Keratinocyte (primary cell): Measurements from ENCODE around the gene ARHGEF28. TPM values are rescaled to one million over a fixed set of nuclear protein-coding genes. Genes with fewer than 3 reads are reported as not detected.

Experiments used
- DNase-seq: peaks from one replicate; pipeline ENCODE4 v3.0.0-alpha.2; 2011; ENCODE audit warnings: low read depth, missing footprints, low spot score
- FAIRE-seq: peaks from 2 replicates; lab custom pipeline; 2011; peaks lifted over from hg19 to GRCh38; lab: Jason Lieb, UNC
- H2AFZ ChIP-seq: 2 replicates; pipeline ENCODE4 v1.6.0; 2012; ENCODE audit warnings: low read length, control low read depth, inconsistent platforms; ENCODE audit not compliant: control insufficient read depth
- H3K27ac ChIP-seq: 2 replicates; pipeline ENCODE4 v1.5.1; 2011; ENCODE audit warnings: low read length; ENCODE audit not compliant: control insufficient read depth, insufficient read depth
- H3K27me3 ChIP-seq: 3 replicates; pipeline ENCODE4 v1.6.0; 2011; ENCODE audit warnings: low read length; ENCODE audit not compliant: control insufficient read depth, insufficient read depth; ENCODE audit errors: extremely low read depth
- H3K36me3 ChIP-seq, 2 experiments: 2 replicates in 1 of 2; 3 replicates in 1 of 2; pipeline ENCODE4 v1.5.1; 2011; ENCODE audit warnings: low read length in 2 of 2, mild to moderate bottlenecking in 1 of 2; ENCODE audit not compliant: control insufficient read depth in 2 of 2, insufficient read depth in 2 of 2; ENCODE audit errors: extremely low read depth in 1 of 2
- H3K4me1 ChIP-seq: 3 replicates; pipeline ENCODE4 v1.5.1; 2011; ENCODE audit warnings: low read length; ENCODE audit not compliant: control insufficient read depth, insufficient read depth; ENCODE audit errors: extremely low read depth
- H3K4me2 ChIP-seq: 3 replicates; pipeline ENCODE4 v1.6.0; 2011; ENCODE audit warnings: low read depth, low read length; ENCODE audit not compliant: control insufficient read depth, insufficient read depth; ENCODE audit errors: extremely low read depth
- H3K4me3 ChIP-seq, 3 experiments: fragments of 200-600 bp in 1 of 3; sonication (generic) in 1 of 3; 2 replicates in 2 of 3; 3 replicates in 1 of 3; pipeline ENCODE4 v1.5.1; 2011 to 2016; ENCODE audit warnings: low read length in 3 of 3, mild to moderate bottlenecking in 3 of 3, control low read depth in 2 of 3, inconsistent platforms in 1 of 3, low read depth in 1 of 3, mixed read lengths in 1 of 3, mixed run types in 1 of 3, moderate library complexity in 1 of 3; ENCODE audit not compliant: control insufficient read depth in 2 of 3, insufficient read depth in 2 of 3; ENCODE audit errors: extremely low read depth in 1 of 3
- H3K79me2 ChIP-seq: 2 replicates; pipeline ENCODE4 v1.6.0; 2012; ENCODE audit warnings: low read length; ENCODE audit not compliant: control insufficient read depth, insufficient read depth
- H3K9ac ChIP-seq: 3 replicates; pipeline ENCODE4 v1.6.0; 2011; ENCODE audit warnings: low read length; ENCODE audit not compliant: control insufficient read depth, insufficient read depth; ENCODE audit errors: extremely low read depth
- H3K9me1 ChIP-seq: 3 replicates; pipeline ENCODE4 v1.6.0; 2011; ENCODE audit warnings: low read length; ENCODE audit not compliant: control insufficient read depth, insufficient read depth; ENCODE audit errors: extremely low read depth
- H3K9me3 ChIP-seq: 2 replicates; pipeline ENCODE4 v1.5.1; 2012; ENCODE audit warnings: low read depth, low read length; ENCODE audit not compliant: control insufficient read depth
- H4K20me1 ChIP-seq: 3 replicates; pipeline ENCODE4 v1.6.0; 2011; ENCODE audit warnings: low read length; ENCODE audit not compliant: control insufficient read depth, insufficient read depth; ENCODE audit errors: extremely low read depth
- CTCF ChIP-seq, 3 experiments: IDR thresholded peaks in 1 of 3; conservative IDR thresholded peaks in 1 of 3; optimal IDR thresholded peaks in 1 of 3; 2 replicates in 2 of 3; 3 replicates in 1 of 3; pipeline versions ENCODE3 to v1.5.1; 2011; ENCODE audit warnings: low read length in 3 of 3, mild to moderate bottlenecking in 3 of 3, moderate library complexity in 2 of 3, control low read depth in 1 of 3, inconsistent platforms in 1 of 3; ENCODE audit not compliant: insufficient read depth in 2 of 3; ENCODE audit errors: extremely low read depth in 1 of 3
- EZH2 ChIP-seq: IDR thresholded peaks from one replicate; pipeline ENCODE4 v1.6.1; 2012; ENCODE audit warnings: inconsistent platforms, mild to moderate bottlenecking, low read length, moderate library complexity
- dilution Hi-C: fragments of 300-500 bp; cut with MboI; formaldehyde crosslinking; loops from one replicate; pipeline ENCODE4 v1.7.0; 2020; ENCODE audit warnings: low sequenced_read_pairs; ENCODE audit not compliant: extremely low pct_ligation_motif_present
- polyA plus RNA-seq, 5 experiments: library from polyadenylated mRNA; depleted of rRNA in 3 of 5; stranded (reverse) in 3 of 5; stranded (forward) in 1 of 5; unstranded in 1 of 5; fragments of >200 nt; gene quantifications; 1 replicate in 1 of 5; 2 replicates in 3 of 5; 3 replicates in 1 of 5; pipeline versions ENCODE4 v1.2.1 to v1.2.3, GENCODE V29; 2011 to 2012; ENCODE audit warnings: missing spikeins in 2 of 5, low read depth in 1 of 5, low replicate concordance in 1 of 5

ARHGEF28 gene
- polyA plus RNA-seq, 1 donor (not counting 4 experiments of a cell fraction or from before 2014, with no cell fraction given) = 31.6 TPM

- Histone ChIP-seq H3K27me3 (no peaks in the 10 kb centered on the region), H3K4me2 (no peak overlapping the region), H3K27ac (no peak overlapping the region), H3K9me3 (no peaks in the 10 kb centered on the region), H2AFZ (no peak overlapping the region), H3K36me3 (no peaks in the 10 kb centered on the region), H3K9ac (no peak overlapping the region), H3K4me1 (peaks cover 21% of the 10 kb centered on the region), H3K9me1 (no peaks in the 10 kb centered on the region), H3K79me2 (no peaks in the 10 kb centered on the region), H4K20me1 (no peaks in the 10 kb centered on the region), H3K4me3 (no peak overlapping the region)
- dilution Hi-C loops = no loop called here
- no peak for FAIRE-seq
- TF ChIP-seq CTCF (optimal IDR thresholded peaks at IDR 0.05 in 1 of 3, IDR thresholded peaks at IDR 0.05 in 1 of 3, conservative IDR thresholded peaks at IDR 0.05 in 1 of 3; ENCODE audit: extremely low read depth in 1 of 3, insufficient read depth in 2 of 3, low read length in 3 of 3) (no peak), EZH2 (no peak)
- DNase-seq = no peak
Measured at GRCh38 chr5:73603998-73604397, 22.0 kb upstream of the ARHGEF28 start.

GRCh38 chr5:73605223-73606087, 20.5 kb upstream of the ARHGEF28 start:
- Histone ChIP-seq H3K79me2 (no peaks in the 10 kb centered on the region), H3K9ac (peak overlapping the region; percentile 26), H3K4me1 (peaks cover 21% of the 10 kb centered on the region), H4K20me1 (no peaks in the 10 kb centered on the region), H3K4me2 (peak overlapping the region; percentile 67), H3K27me3 (no peaks in the 10 kb centered on the region), H3K4me3 (peak overlapping the region in 1 of 3 experiments; percentile 19), H3K9me3 (no peaks in the 10 kb centered on the region), H2AFZ (peak overlapping the region; percentile 85), H3K27ac (peak overlapping the region; percentile 29), H3K36me3 (no peaks in the 10 kb centered on the region), H3K9me1 (no peaks in the 10 kb centered on the region)
- FAIRE-seq (peak; percentile 86), DNase-seq (peak; percentile 40)
- no peak for TF ChIP-seq EZH2
- no peak for TF ChIP-seq CTCF (optimal IDR thresholded peaks at IDR 0.05 in 1 of 3, IDR thresholded peaks at IDR 0.05 in 1 of 3, conservative IDR thresholded peaks at IDR 0.05 in 1 of 3; ENCODE audit: extremely low read depth in 1 of 3, insufficient read depth in 2 of 3, low read length in 3 of 3)
- dilution Hi-C loops = no loop called here
